Measurements from ENCODE around the gene TAP2. TPM values are rescaled to one million over a fixed set of nuclear protein-coding genes. Genes with fewer than 3 reads are reported as not detected.

The TAP2 gene
- polyA plus RNA-seq, 1 of the 3 experiments (the other 2 are of a cell fraction): 19.9 TPM

DNA sequence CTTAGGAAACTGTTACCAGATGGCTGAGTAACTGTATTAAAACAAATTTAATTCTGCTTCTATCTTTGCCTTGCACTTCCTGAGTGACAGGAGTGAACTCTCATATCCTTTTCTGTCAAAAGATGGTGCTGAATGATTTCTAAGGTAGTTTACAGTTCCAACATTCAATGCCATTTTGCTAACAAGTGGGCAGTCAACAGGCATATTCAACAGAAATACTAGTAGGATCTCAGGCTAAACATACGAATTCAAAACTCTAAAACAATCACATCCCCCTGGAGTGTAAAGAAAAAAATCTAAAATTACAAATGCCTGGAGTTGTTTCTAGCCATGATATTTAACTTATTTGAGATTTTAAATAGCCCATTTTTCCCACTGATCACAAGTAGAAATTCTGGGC, 22.1 kb upstream of the TAP2 start:
- peaks cover 0 to 3% of the 10 kb centered on the region in 2 experiments for H3K36me3 ChIP-seq (replicated peaks in 1 of 2; ENCODE audit: control insufficient read depth in 1 of 2, insufficient read depth in 2 of 2, low read length in 1 of 2)
- H3K9me3 ChIP-seq: no peaks in the 10 kb centered on the region
- no peak overlapping the region for H3K4me3 ChIP-seq (ENCODE audit: low read depth in 2 of 2, low read length in 1 of 2)
- 79% methylated on average over 1 of the region's 1 CpG for WGBS (ENCODE audit: low lambda C conversion rate)
- H3K9ac ChIP-seq: no peak overlapping the region
- DNase-seq: no peak
- H3K4me1 ChIP-seq (ENCODE audit: control insufficient read depth in 1 of 2, insufficient read depth in 2 of 2, low read depth in 1 of 2, low read length in 1 of 2): no peaks in the 10 kb centered on the region
- no peaks in the 10 kb centered on the region for H4K20me1 ChIP-seq (ENCODE audit: insufficient read depth)
- H3K79me2 ChIP-seq (ENCODE audit: insufficient read depth): no peaks in the 10 kb centered on the region
- H3F3A ChIP-seq (replicated peaks; ENCODE audit: insufficient read depth): peaks cover 4% of the 10 kb centered on the region
- POLR2A ChIA-PET: no interaction called here
- H3K4me2 ChIP-seq: no peak overlapping the region
- TF ChIP-seq, protein P1, sequence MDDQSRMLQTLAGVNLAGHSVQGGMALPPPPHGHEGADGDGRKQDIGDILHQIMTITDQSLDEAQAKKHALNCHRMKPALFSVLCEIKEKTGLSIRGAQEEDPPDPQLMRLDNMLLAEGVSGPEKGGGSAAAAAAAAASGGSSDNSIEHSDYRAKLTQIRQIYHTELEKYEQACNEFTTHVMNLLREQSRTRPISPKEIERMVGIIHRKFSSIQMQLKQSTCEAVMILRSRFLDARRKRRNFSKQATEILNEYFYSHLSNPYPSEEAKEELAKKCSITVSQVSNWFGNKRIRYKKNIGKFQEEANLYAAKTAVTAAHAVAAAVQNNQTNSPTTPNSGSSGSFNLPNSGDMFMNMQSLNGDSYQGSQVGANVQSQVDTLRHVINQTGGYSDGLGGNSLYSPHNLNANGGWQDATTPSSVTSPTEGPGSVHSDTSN (IDR thresholded peaks at IDR 0.05): no peak
- TF ChIP-seq GATA2 (CRISPR knock-in tag; IDR thresholded peaks at IDR 0.05): no peak
- TF ChIP-seq FOSL2 (IDR thresholded peaks at IDR 0.05; ENCODE audit: borderline replicate concordance, low read depth): no peak
- CTCF ChIA-PET: interaction anchor here (1.1 to 9.5 kb wide), 4 partner anchors 9 to 107 kb away, joined by 3 to 223 read pairs (median 70); partner anchors contain the start of genes BRD2 and TAP2
- H2AFZ ChIP-seq (ENCODE audit: low read depth): no peak overlapping the region
- H3K27me3 ChIP-seq (ENCODE audit: insufficient read depth): peaks cover 5% of the 10 kb centered on the region; the same call in 1 of the 2 replicates
- no peaks in the 10 kb centered on the region for H3K9me2 ChIP-seq
- no peak overlapping the region for H3K27ac ChIP-seq (ENCODE audit: low read depth in 2 of 2, low read length in 1 of 2)

DNA sequence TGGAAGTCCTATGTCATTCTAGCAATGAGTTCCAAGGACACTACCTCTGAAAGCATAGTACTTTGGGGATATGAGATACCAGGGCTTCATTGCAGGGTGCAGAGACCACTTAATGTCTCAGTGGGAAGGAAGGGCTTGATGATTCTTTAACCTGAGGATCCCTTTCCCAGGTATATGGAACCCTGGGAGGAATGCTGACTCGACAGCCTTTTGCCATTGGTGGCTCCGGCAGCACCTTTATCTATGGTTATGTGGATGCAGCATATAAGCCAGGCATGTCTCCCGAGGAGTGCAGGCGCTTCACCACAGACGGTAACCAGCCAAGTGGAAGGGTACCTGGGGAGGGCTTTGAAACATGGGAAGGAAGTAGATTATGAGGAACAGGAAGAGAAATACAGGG, 19.7 kb upstream of the TAP2 start:
- WGBS (ENCODE audit: low lambda C conversion rate): 71% methylated on average over 5 of the region's 5 CpGs
- H3K4me3 ChIP-seq (ENCODE audit: low read depth in 2 of 2, low read length in 1 of 2): no peak overlapping the region
- peaks cover 0 to 5% of the 10 kb centered on the region in 2 experiments; a peak in 1 of 4 replicates for H3K4me1 ChIP-seq (ENCODE audit: control insufficient read depth in 1 of 2, insufficient read depth in 2 of 2, low read depth in 1 of 2, low read length in 1 of 2)
- H3K27ac ChIP-seq (ENCODE audit: low read depth in 2 of 2, low read length in 1 of 2): no peak overlapping the region
- no peak overlapping the region for H2AFZ ChIP-seq (ENCODE audit: low read depth)
- no peak overlapping the region for H3K4me2 ChIP-seq
- H3K9me3 ChIP-seq: no peaks in the 10 kb centered on the region
- peaks cover 8% of the 10 kb centered on the region for H3F3A ChIP-seq (replicated peaks; ENCODE audit: insufficient read depth)
- H3K27me3 ChIP-seq (ENCODE audit: insufficient read depth): no peaks in the 10 kb centered on the region
- H3K36me3 ChIP-seq (replicated peaks in 1 of 2; ENCODE audit: control insufficient read depth in 1 of 2, insufficient read depth in 2 of 2, low read length in 1 of 2): peaks cover 0 to 3% of the 10 kb centered on the region in 2 experiments
- CTCF ChIA-PET: interaction anchor here (1.0 to 8.3 kb wide), 8 partner anchors 11 to 290 kb away, joined by 3 to 137 read pairs (median 5); partner anchors contain the start of genes HLA-DMA, PSMB8 and TAP2
- POLR2A ChIA-PET: no interaction called here
- TF ChIP-seq NFIC (IDR thresholded peaks at IDR 0.05; ENCODE audit: borderline replicate concordance) (no peak), ELF1 (IDR thresholded peaks at IDR 0.05) (no peak), RXRA (IDR thresholded peaks at IDR 0.05; ENCODE audit: borderline replicate concordance, low read depth) (no peak), TCF12 (IDR thresholded peaks at IDR 0.05) (no peak), MEF2A (IDR thresholded peaks at IDR 0.05; ENCODE audit: borderline replicate concordance, low read depth) (no peak), CHD2 (IDR thresholded peaks at IDR 0.05; ENCODE audit: low read length, partially characterized antibody) (no peak), GABPA (IDR thresholded peaks at IDR 0.05; ENCODE audit: low read depth) (no peak), MXI1 (IDR thresholded peaks at IDR 0.05; ENCODE audit: low read depth, low read length) (no peak), YY1 (IDR thresholded peaks at IDR 0.05; ENCODE audit: low read depth) (no peak), FOXJ3 (CRISPR knock-in tag; IDR thresholded peaks at IDR 0.05) (no peak), RCOR1 (IDR thresholded peaks at IDR 0.05; ENCODE audit: low read length) (no peak), SIN3A (IDR thresholded peaks at IDR 0.05; ENCODE audit: borderline replicate concordance, low read depth, low read length) (no peak), POLR2AphosphoS5 (IDR thresholded peaks at IDR 0.05; ENCODE audit: low read depth, low read length) (no peak), REST (IDR thresholded peaks at IDR 0.05; ENCODE audit: low read depth, low read length) (no peak)
- TF ChIP-seq, protein P2, sequence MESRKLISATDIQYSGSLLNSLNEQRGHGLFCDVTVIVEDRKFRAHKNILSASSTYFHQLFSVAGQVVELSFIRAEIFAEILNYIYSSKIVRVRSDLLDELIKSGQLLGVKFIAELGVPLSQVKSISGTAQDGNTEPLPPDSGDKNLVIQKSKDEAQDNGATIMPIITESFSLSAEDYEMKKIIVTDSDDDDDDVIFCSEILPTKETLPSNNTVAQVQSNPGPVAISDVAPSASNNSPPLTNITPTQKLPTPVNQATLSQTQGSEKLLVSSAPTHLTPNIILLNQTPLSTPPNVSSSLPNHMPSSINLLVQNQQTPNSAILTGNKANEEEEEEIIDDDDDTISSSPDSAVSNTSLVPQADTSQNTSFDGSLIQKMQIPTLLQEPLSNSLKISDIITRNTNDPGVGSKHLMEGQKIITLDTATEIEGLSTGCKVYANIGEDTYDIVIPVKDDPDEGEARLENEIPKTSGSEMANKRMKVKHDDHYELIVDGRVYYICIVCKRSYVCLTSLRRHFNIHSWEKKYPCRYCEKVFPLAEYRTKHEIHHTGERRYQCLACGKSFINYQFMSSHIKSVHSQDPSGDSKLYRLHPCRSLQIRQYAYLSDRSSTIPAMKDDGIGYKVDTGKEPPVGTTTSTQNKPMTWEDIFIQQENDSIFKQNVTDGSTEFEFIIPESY (IDR thresholded peaks at IDR 0.05; ENCODE audit: borderline replicate concordance, low read depth): no peak
- no peaks in the 10 kb centered on the region for H3K79me2 ChIP-seq (ENCODE audit: insufficient read depth)
- no peak overlapping the region for H3K9ac ChIP-seq
- no peak for DNase-seq
- H3K9me2 ChIP-seq: no peaks in the 10 kb centered on the region
- H4K20me1 ChIP-seq (ENCODE audit: insufficient read depth): no peaks in the 10 kb centered on the region
